GM10266 (cell line): ENCODE measurements around the gene RERGL.

Source experiments
- DNase-seq: peaks from one replicate; pipeline ENCODE4 v3.0.0; 2012; ENCODE audit errors: extremely low spot score
- TF ChIP-seq, protein P1 (sequence below): IDR thresholded peaks from 2 replicates; pipeline ENCODE4 v1.5.1; 2012; ENCODE audit warnings: mild to moderate bottlenecking, low read depth; ENCODE audit not compliant: control insufficient read depth, insufficient read depth; ENCODE audit errors: missing control alignments

RERGL gene, protein sequence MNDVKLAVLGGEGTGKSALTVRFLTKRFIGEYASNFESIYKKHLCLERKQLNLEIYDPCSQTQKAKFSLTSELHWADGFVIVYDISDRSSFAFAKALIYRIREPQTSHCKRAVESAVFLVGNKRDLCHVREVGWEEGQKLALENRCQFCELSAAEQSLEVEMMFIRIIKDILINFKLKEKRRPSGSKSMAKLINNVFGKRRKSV

DNA sequence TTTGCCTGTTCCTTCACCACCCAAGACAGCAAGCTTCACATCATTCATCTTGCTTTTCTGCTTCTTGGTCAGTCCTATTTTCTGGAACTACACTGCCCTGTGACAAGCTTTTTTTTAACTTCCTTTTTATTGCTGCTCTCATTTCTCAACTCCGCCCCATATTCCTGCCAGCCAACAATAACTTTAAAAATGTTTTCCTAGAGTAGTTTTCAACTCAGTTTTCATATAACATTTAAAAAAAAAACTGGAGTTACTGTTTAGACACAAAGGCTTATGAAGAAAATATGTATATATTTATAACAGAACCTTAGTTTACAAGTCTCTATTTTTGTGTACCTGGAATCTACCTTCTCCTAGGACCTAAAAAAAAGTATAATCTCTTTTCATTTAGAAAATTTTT, at the start of gene RERGL:
RERGL (minus strand) TSS at position 101 of the 400 bp plus-strand sequence; CDS start at position 48, 53 bp downstream.
- no peak for DNase-seq
- TF ChIP-seq, protein P1, sequence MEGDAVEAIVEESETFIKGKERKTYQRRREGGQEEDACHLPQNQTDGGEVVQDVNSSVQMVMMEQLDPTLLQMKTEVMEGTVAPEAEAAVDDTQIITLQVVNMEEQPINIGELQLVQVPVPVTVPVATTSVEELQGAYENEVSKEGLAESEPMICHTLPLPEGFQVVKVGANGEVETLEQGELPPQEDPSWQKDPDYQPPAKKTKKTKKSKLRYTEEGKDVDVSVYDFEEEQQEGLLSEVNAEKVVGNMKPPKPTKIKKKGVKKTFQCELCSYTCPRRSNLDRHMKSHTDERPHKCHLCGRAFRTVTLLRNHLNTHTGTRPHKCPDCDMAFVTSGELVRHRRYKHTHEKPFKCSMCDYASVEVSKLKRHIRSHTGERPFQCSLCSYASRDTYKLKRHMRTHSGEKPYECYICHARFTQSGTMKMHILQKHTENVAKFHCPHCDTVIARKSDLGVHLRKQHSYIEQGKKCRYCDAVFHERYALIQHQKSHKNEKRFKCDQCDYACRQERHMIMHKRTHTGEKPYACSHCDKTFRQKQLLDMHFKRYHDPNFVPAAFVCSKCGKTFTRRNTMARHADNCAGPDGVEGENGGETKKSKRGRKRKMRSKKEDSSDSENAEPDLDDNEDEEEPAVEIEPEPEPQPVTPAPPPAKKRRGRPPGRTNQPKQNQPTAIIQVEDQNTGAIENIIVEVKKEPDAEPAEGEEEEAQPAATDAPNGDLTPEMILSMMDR = no peak

- no peak for DNase-seq
Measured at GRCh38 chr12:18139254-18139653, 49.3 kb upstream of the RERGL start.

GRCh38 chr12:18135509-18135908, 45.5 kb upstream of the RERGL start:
- TF ChIP-seq, protein P1 = no peak
- DNase-seq = no peak

More at GRCh38 chr12:18139254-18139653, 49.3 kb upstream of the RERGL start:
- TF ChIP-seq, protein P1 = no peak

DNA sequence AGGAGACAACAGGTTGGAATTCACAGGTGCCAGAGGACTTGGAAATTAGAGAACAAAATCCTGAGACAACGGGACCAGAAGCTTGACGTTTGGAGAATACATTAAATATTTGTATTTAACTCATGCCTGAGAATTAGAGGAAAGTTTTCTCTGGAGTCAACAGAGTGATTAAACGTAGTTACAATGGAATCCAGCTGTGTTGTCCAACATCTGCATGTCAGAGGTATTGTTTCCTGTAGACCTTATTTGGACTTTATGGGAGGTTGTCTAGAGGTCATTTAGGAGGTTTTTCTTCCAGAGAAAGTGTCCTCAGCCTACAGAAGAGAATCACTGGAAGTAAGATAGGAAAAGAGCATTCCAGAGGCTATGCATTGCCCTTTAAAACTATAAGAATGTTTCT, 45.1 kb upstream of the RERGL start:
- TF ChIP-seq, protein P1 = no peak

GRCh38 chr12:18130851-18131250, 40.9 kb upstream of the RERGL start:
- no peak for DNase-seq
- TF ChIP-seq, protein P1 = no peak

More for the DNA sequence above, 45.1 kb upstream of the RERGL start:
- DNase-seq = no peak

DNA sequence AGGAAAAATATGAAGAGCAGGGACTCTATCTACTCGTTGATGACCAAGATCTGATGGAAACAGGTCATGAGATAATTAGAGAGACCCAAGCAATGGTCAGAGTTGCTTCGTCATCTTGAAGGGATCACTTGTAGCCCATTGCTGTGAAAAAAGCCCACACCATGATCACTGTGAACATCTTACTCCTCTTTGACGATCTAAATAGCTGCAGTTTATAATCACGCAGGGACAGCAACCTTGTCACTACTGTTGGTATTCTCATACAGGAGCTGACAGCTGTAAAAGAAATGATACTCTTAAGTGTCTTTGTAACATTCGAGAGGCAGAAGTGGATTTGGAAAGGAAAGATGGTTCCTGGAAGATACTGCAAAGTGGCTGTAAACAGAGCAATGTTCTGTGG, 33.7 kb upstream of the RERGL start:
- no peak for DNase-seq
- TF ChIP-seq, protein P1 = no peak

GRCh38 chr12:18120899-18121298, 30.9 kb upstream of the RERGL start:
- TF ChIP-seq, protein P1 = no peak
- no peak for DNase-seq
